ENCODE measurements around the gene PDP2. TPM values are rescaled to one million over a fixed set of nuclear protein-coding genes. Genes with fewer than 3 reads are reported as not detected.

PDP2 gene
- total and polyA plus RNA-seq, 2 of the 4 experiments (the other 2 are of a cell fraction) = 5.3 to 16.8 TPM

- BruUV-seq (replicated peaks) = no TSS peak
- dilution Hi-C loops (cut with HindIII; ENCODE audit: low sequenced_read_pairs, unreplicated experiment) (no loop called here), intact Hi-C loops (cut with micrococcal nuclease) (no loop called here), in situ Hi-C loops (cut with MboI; ENCODE audit: low sequenced_read_pairs) (no loop called here)
- Histone ChIP-seq H4K91ac (ENCODE audit: insufficient read depth, low read depth, low read length) (no peak overlapping the region), H2BK20ac (ENCODE audit: low read depth, low read length) (no peak overlapping the region), H2BK5ac (ENCODE audit: low read depth, low read length, poor library complexity, severe bottlenecking) (no peak overlapping the region), H3K27me3 (ENCODE audit: control insufficient read depth, insufficient read depth, low read length) (no peaks in the 10 kb centered on the region), H4K5ac (ENCODE audit: low read depth, low read length) (no peak overlapping the region), H3K56ac (ENCODE audit: extremely low read depth, insufficient read depth, low read length) (no peak overlapping the region), H3K9me3 (ENCODE audit: control insufficient read depth, insufficient read depth, low read length) (no peaks in the 10 kb centered on the region), H3K4ac (ENCODE audit: low read depth, low read length) (no peak overlapping the region), H2AK9ac (replicated peaks; ENCODE audit: low read depth, low read length, poor library complexity) (no peak overlapping the region), H3K14ac (replicated peaks; ENCODE audit: low read depth, low read length) (no peak overlapping the region; the same call in 1 of the 2 replicates), H3K9ac (ENCODE audit: low read depth, low read length) (0 out of 2 replicates have a peak overlapping the region, but pooled peaks have one; percentile 53), H4K20me1 (ENCODE audit: insufficient read depth, low read length) (peaks cover 7% of the 10 kb centered on the region; the same call in 1 of the 2 replicates), H3K4me2 (ENCODE audit: low read depth, low read length) (peak overlapping the region; percentile 88), H3K18ac (ENCODE audit: low read depth, low read length) (no peak overlapping the region), H3K23ac (ENCODE audit: low read depth, low read length) (peak overlapping the region; percentile 70; the same call in 1 of the 2 replicates), H3K9me1 (ENCODE audit: insufficient read depth, low read length) (peaks cover 13% of the 10 kb centered on the region), H2BK120ac (ENCODE audit: low read depth, low read length) (no peak overlapping the region), H3K4me3 (ENCODE audit: insufficient read depth, low read depth, low read length) (peak overlapping the region; percentile 79), H3K4me1 (ENCODE audit: control insufficient read depth, insufficient read depth, low read length) (peaks cover 15% of the 10 kb centered on the region), H3K36me3 (ENCODE audit: control insufficient read depth, insufficient read depth, low read length) (peaks cover 14% of the 10 kb centered on the region), H2AFZ (replicated peaks; ENCODE audit: low read length, poor library complexity) (no peak overlapping the region), H3K79me1 (ENCODE audit: low read depth in 1 of 2, low read length in 2 of 2) (peaks cover 15 to 44% of the 10 kb centered on the region in 2 experiments), H3K27ac (ENCODE audit: insufficient read depth, low read length) (no peak overlapping the region), H2BK15ac (ENCODE audit: low read depth, low read length) (no peak overlapping the region), H4K8ac (ENCODE audit: low read depth in 2 of 2, low read length in 2 of 2) (no peak overlapping the region), H2AK5ac (ENCODE audit: low read depth, low read length) (peak overlapping the region; percentile 58; the same call in 1 of the 2 replicates)
- no peak for DNase-seq
- no peak for ATAC-seq (ENCODE audit: low read depth)
- POLR2A ChIA-PET (ENCODE audit: unreplicated experiment) = no interaction called here
- WGBS, 2 experiments (ENCODE audit: extremely low coverage in 2 of 2, insufficient read length in 1 of 2) = no CpG with 5 or more reads among the region's 2 CpGs
- CTCF ChIA-PET = interaction anchor here (0.7 to 1.2 kb wide), 2 partner anchors 14 to 111 kb away, joined by 5 to 9 read pairs; no protein-coding TSS in a partner anchor
- TF ChIP-seq BHLHE40 (IDR thresholded peaks at IDR 0.05; ENCODE audit: low read depth, low read length) (no peak), RFX5 (IDR thresholded peaks at IDR 0.05; ENCODE audit: low read depth, low read length) (no peak), POLR2A (IDR thresholded peaks at IDR 0.05; ENCODE audit: low read depth, low read length) (no peak), RAD21 (IDR thresholded peaks at IDR 0.05; ENCODE audit: low read length) (no peak), MAZ (IDR thresholded peaks at IDR 0.05; ENCODE audit: borderline replicate concordance, low read depth, low read length) (no peak), FOS (IDR thresholded peaks at IDR 0.05; ENCODE audit: low read depth, low read length) (no peak), NFE2L2 (IDR thresholded peaks at IDR 0.05; ENCODE audit: low read depth, low read length) (no peak), MAFK (IDR thresholded peaks at IDR 0.05; ENCODE audit: low read depth, low read length) (no peak), SMC3 (IDR thresholded peaks at IDR 0.05; ENCODE audit: low read depth, low read length) (no peak)
Measured at GRCh38 chr16:66881560-66881959, 1.2 kb downstream of the PDP2 start.
